Breast epithelium (tissue), 4 donors: ENCODE results near the gene PRKN. TPM values are rescaled to one million over a fixed set of nuclear protein-coding genes. Genes with fewer than 3 reads are reported as not detected.
A peak's percentile ranks its signal among the peaks of the same experiment; 100 is the strongest.

Experiments
- DNase-seq, 2 donors: peaks; one replicate each; pipeline ENCODE4 v3.0.0-alpha.2; 2019; ENCODE audit warnings: low spot score in 2 of 2
- H3K27ac ChIP-seq, 2 donors: fragments of 200-600 bp; sonication (generic) in 1 of 2; one replicate each; pipeline ENCODE4 v1.5.1; 2016 to 2019; ENCODE audit warnings: mild to moderate bottlenecking in 1 of 2
- H3K27me3 ChIP-seq, 2 donors: fragments of 200-600 bp; sonication (generic) in 1 of 2; one replicate each; pipeline versions ENCODE4 v1.5.1 to v1.6.0; 2017 to 2019; ENCODE audit warnings: control low read depth in 1 of 2, mild to moderate bottlenecking in 1 of 2
- H3K36me3 ChIP-seq: fragments of 200-600 bp; one replicate; pipeline ENCODE4 v1.5.1; 2019
- H3K4me1 ChIP-seq, 2 donors: fragments of 200-600 bp; sonication (generic); one replicate each; pipeline ENCODE4 v1.5.1; 2016 to 2019; ENCODE audit warnings: control low read depth in 1 of 2
- H3K4me3 ChIP-seq, 3 donors: fragments of 200-600 bp; sonication (generic); 1 replicate in 2 of 3; 2 replicates in 1 of 3; pipeline ENCODE4 v1.5.1; 2016 to 2019; ENCODE audit warnings: mild to moderate bottlenecking in 3 of 3, moderate library complexity in 2 of 3
- H3K9me3 ChIP-seq, 2 donors: fragments of 200-600 bp; sonication (generic) in 1 of 2; one replicate each; pipeline ENCODE4 v1.5.1; 2016 to 2019; ENCODE audit warnings: control low read depth in 1 of 2
- CTCF ChIP-seq, 3 donors: fragments of 450-650 bp; IDR thresholded peaks; one replicate each; pipeline ENCODE4 v1.5.1; 2016 to 2017; ENCODE audit warnings: antibody characterized with exemption in 3 of 3, mild to moderate bottlenecking in 3 of 3, moderate library complexity in 3 of 3
- POLR2A ChIP-seq: fragments of 450-650 bp; IDR thresholded peaks from one replicate; pipeline ENCODE4 v1.6.1; 2016; ENCODE audit warnings: antibody characterized with exemption, mild to moderate bottlenecking, moderate library complexity
- POLR2AphosphoS5 ChIP-seq, 3 donors: sonication (generic); formaldehyde crosslinking; IDR thresholded peaks; one replicate each; pipeline ENCODE4 v1.6.1; 2017; ENCODE audit warnings: antibody characterized with exemption in 3 of 3
- intact Hi-C: fragments of 100-400 bp; cut with DNase I; formaldehyde crosslinking; loops from one replicate; pipeline ENCODE4 v1.15.1; 2023; ENCODE audit warnings: low total_unique reads
- total RNA-seq, 3 donors: library from RNA; depleted of rRNA; stranded (reverse); fragments of >200 nt; gene quantifications; one replicate each; pipeline ENCODE4 v1.1.0, GENCODE V29; 2016

The PRKN gene
- total RNA-seq, 3 donors from 2014 or later = 7.2 to 19.0 (median 11.2) TPM

GRCh38 chr6:161440299-161440698 is 1287.3 kb downstream of the PRKN start:
- Histone ChIP-seq H3K4me1 (peaks cover 0 to 3% of the 10 kb centered on the region in 2 donors), H3K36me3 (no peaks in the 10 kb centered on the region), H3K9me3 (no peaks in the 10 kb centered on the region), H3K27me3 (no peaks in the 10 kb centered on the region), H3K27ac (no peak overlapping the region), H3K4me3 (no peak overlapping the region)
- TF ChIP-seq CTCF (IDR thresholded peaks at IDR 0.05) = no peak
- no peak for TF ChIP-seq POLR2A
- TF ChIP-seq POLR2AphosphoS5 (IDR thresholded peaks at IDR 0.05) = no peak
- DNase-seq = no peak
- intact Hi-C loops = no loop called here

- no peaks in the 10 kb centered on the region for H3K27me3 ChIP-seq
- TF ChIP-seq POLR2AphosphoS5 (IDR thresholded peaks at IDR 0.05) = peak in 2 of 3 donors; percentile 47 to 73
- no peak for TF ChIP-seq POLR2A
- no peak for TF ChIP-seq CTCF (IDR thresholded peaks at IDR 0.05)
- H3K27ac ChIP-seq = peak overlapping the region; percentile 83 to 88
- DNase-seq = peak; percentile 72 to 82
- intact Hi-C loops = no loop called here
- H3K4me1 ChIP-seq = peaks cover 0 to 3% of the 10 kb centered on the region in 2 donors
- H3K36me3 ChIP-seq = no peaks in the 10 kb centered on the region
- H3K4me3 ChIP-seq = peak overlapping the region; percentile 15 to 56 (median 42)
- no peaks in the 10 kb centered on the region for H3K9me3 ChIP-seq
Observed at GRCh38 chr6:161439093-161439492, 1288.5 kb downstream of the PRKN start.

- H3K27ac ChIP-seq = peak overlapping the region; percentile 83 to 88
- peaks cover 0 to 3% of the 10 kb centered on the region in 2 donors for H3K4me1 ChIP-seq
- intact Hi-C loops = no loop called here
- TF ChIP-seq POLR2AphosphoS5 (IDR thresholded peaks at IDR 0.05) (no peak), POLR2A (no peak), CTCF (IDR thresholded peaks at IDR 0.05) (no peak)
- no peaks in the 10 kb centered on the region for H3K36me3 ChIP-seq
- H3K4me3 ChIP-seq = peak overlapping the region; percentile 15 to 56 (median 42)
- H3K9me3 ChIP-seq = no peaks in the 10 kb centered on the region
- DNase-seq = no peak
- no peaks in the 10 kb centered on the region for H3K27me3 ChIP-seq
Observed at GRCh38 chr6:161438430-161439030, 1289.0 kb downstream of the PRKN start.

GRCh38 chr6:161437851-161438250 is 1289.7 kb downstream of the PRKN start:
- peaks cover 0 to 3% of the 10 kb centered on the region in 2 donors for H3K4me1 ChIP-seq
- no peak for DNase-seq
- no peak overlapping the region for H3K4me3 ChIP-seq
- no peak for TF ChIP-seq POLR2AphosphoS5 (IDR thresholded peaks at IDR 0.05)
- no peak for TF ChIP-seq POLR2A
- TF ChIP-seq CTCF (IDR thresholded peaks at IDR 0.05) = no peak
- no peaks in the 10 kb centered on the region for H3K9me3 ChIP-seq
- no peak overlapping the region for H3K27ac ChIP-seq
- H3K27me3 ChIP-seq = no peaks in the 10 kb centered on the region
- no peaks in the 10 kb centered on the region for H3K36me3 ChIP-seq
- intact Hi-C loops = no loop called here

- intact Hi-C loops = no loop called here
- TF ChIP-seq POLR2AphosphoS5 (IDR thresholded peaks at IDR 0.05) = no peak
- TF ChIP-seq CTCF (IDR thresholded peaks at IDR 0.05) = no peak
- TF ChIP-seq POLR2A = no peak
- H3K27me3 ChIP-seq = no peaks in the 10 kb centered on the region
- peak overlapping the region; percentile 74 to 79 for H3K27ac ChIP-seq
- no peak for DNase-seq
- no peaks in the 10 kb centered on the region for H3K36me3 ChIP-seq
- no peak overlapping the region for H3K4me3 ChIP-seq
- peaks cover 0 to 3% of the 10 kb centered on the region in 2 donors for H3K4me1 ChIP-seq
- H3K9me3 ChIP-seq = no peaks in the 10 kb centered on the region
Observed at GRCh38 chr6:161436106-161436876, 1291.3 kb downstream of the PRKN start.
